GM23248 (cell line): ENCODE results near the gene DYNLT1.

Source experiments
- EZH2 ChIP-seq: fragments of 200-600 bp; sonication (generic); IDR thresholded peaks from 2 replicates; pipeline ENCODE4 v1.6.1; 2018; ENCODE audit warnings: antibody characterized with exemption, mild to moderate bottlenecking; ENCODE audit not compliant: insufficient read depth, poor library complexity, severe bottlenecking
- EZH2phosphoT487 ChIP-seq: fragments of 200-600 bp; sonication (generic); IDR thresholded peaks from 2 replicates; pipeline ENCODE4 v1.6.1; 2018; ENCODE audit warnings: antibody characterized with exemption, moderate library complexity, mild to moderate bottlenecking, low read depth; ENCODE audit not compliant: insufficient read depth

DNA sequence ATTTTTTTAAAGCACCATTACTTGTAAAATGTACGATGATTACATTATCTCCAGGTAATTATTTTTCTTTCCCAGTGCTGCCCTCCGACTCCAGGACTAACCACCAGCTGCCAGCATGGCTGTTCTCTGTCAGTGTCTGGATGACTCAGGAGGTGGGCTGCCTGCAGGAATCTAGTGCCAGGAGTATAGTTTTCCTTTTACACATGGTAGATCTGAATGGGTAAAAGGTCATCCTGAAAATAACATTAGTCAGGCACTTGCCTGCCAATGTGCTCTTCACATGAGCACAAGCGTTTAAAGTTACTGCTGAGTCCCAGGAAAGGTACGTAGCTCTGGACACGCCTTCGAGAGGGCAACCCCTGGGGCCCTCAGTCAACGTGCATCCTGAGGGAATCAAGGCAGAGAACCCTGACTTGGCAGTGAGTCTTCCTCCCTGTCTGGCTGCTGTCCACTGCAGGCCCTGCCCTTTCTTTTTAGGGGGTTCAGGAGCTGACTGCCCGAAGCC, 2.4 kb downstream of the DYNLT1 start:
- TF ChIP-seq EZH2 (no peak), EZH2phosphoT487 (no peak)
